PFSK-1 (cell line): Measurements from ENCODE around the gene CUTA.

Experiments used
- FOXP2 ChIP-seq: optimal IDR thresholded peaks from 2 replicates; pipeline ENCODE3; 2011; ENCODE audit warnings: borderline replicate concordance, control low read depth, inconsistent platforms; ENCODE audit not compliant: insufficient read depth; ENCODE audit errors: extremely low read length, extremely low read depth
- POLR2AphosphoS5 ChIP-seq: IDR thresholded peaks from 2 replicates; pipeline ENCODE4 v1.6.1; 2012; ENCODE audit warnings: low read depth, mild to moderate bottlenecking, control low read depth, low read length, moderate library complexity
- SIN3A ChIP-seq: IDR thresholded peaks from 2 replicates; pipeline ENCODE4 v1.6.1; 2012; ENCODE audit warnings: mild to moderate bottlenecking, low read length, moderate library complexity, borderline replicate concordance; ENCODE audit not compliant: insufficient read depth
- TAF1 ChIP-seq: IDR thresholded peaks from 2 replicates; pipeline ENCODE4 v1.6.1; 2012; ENCODE audit warnings: low read length, control low read depth, borderline replicate concordance; ENCODE audit not compliant: insufficient read depth
- TF ChIP-seq, protein P1 (sequence below), 2 experiments: IDR thresholded peaks; 2 replicates each; pipeline versions ENCODE4 v1.6.1 to v1.8.0; 2011 to 2012; ENCODE audit warnings: low read depth in 2 of 2, low read length in 2 of 2, control low read depth in 1 of 2, inconsistent platforms in 1 of 2, mild to moderate bottlenecking in 1 of 2, moderate library complexity in 1 of 2; ENCODE audit not compliant: insufficient read depth in 1 of 2

CUTA gene

GRCh38 chr6:33380272-33380981 lies 37.5 kb downstream of the CUTA start:
- TF ChIP-seq SIN3A (no peak), TAF1 (no peak)

GRCh38 chr6:33377171-33377570 lies 40.7 kb downstream of the CUTA start:
- TF ChIP-seq, protein P1, sequence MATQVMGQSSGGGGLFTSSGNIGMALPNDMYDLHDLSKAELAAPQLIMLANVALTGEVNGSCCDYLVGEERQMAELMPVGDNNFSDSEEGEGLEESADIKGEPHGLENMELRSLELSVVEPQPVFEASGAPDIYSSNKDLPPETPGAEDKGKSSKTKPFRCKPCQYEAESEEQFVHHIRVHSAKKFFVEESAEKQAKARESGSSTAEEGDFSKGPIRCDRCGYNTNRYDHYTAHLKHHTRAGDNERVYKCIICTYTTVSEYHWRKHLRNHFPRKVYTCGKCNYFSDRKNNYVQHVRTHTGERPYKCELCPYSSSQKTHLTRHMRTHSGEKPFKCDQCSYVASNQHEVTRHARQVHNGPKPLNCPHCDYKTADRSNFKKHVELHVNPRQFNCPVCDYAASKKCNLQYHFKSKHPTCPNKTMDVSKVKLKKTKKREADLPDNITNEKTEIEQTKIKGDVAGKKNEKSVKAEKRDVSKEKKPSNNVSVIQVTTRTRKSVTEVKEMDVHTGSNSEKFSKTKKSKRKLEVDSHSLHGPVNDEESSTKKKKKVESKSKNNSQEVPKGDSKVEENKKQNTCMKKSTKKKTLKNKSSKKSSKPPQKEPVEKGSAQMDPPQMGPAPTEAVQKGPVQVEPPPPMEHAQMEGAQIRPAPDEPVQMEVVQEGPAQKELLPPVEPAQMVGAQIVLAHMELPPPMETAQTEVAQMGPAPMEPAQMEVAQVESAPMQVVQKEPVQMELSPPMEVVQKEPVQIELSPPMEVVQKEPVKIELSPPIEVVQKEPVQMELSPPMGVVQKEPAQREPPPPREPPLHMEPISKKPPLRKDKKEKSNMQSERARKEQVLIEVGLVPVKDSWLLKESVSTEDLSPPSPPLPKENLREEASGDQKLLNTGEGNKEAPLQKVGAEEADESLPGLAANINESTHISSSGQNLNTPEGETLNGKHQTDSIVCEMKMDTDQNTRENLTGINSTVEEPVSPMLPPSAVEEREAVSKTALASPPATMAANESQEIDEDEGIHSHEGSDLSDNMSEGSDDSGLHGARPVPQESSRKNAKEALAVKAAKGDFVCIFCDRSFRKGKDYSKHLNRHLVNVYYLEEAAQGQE (IDR thresholded peaks at IDR 0.05; ENCODE audit: insufficient read depth in 1 of 2, low read depth in 2 of 2, low read length in 2 of 2): no peak
- TF ChIP-seq FOXP2 (no peak), POLR2AphosphoS5 (no peak), TAF1 (no peak), SIN3A (no peak)

GRCh38 chr6:33375143-33375671 lies 42.7 kb downstream of the CUTA start:
- TF ChIP-seq, protein P1 (IDR thresholded peaks at IDR 0.05; ENCODE audit: insufficient read depth in 1 of 2, low read depth in 2 of 2, low read length in 2 of 2): no peak
- no peak for TF ChIP-seq TAF1
- TF ChIP-seq POLR2AphosphoS5: no peak
- no peak for TF ChIP-seq FOXP2
- no peak for TF ChIP-seq SIN3A

DNA sequence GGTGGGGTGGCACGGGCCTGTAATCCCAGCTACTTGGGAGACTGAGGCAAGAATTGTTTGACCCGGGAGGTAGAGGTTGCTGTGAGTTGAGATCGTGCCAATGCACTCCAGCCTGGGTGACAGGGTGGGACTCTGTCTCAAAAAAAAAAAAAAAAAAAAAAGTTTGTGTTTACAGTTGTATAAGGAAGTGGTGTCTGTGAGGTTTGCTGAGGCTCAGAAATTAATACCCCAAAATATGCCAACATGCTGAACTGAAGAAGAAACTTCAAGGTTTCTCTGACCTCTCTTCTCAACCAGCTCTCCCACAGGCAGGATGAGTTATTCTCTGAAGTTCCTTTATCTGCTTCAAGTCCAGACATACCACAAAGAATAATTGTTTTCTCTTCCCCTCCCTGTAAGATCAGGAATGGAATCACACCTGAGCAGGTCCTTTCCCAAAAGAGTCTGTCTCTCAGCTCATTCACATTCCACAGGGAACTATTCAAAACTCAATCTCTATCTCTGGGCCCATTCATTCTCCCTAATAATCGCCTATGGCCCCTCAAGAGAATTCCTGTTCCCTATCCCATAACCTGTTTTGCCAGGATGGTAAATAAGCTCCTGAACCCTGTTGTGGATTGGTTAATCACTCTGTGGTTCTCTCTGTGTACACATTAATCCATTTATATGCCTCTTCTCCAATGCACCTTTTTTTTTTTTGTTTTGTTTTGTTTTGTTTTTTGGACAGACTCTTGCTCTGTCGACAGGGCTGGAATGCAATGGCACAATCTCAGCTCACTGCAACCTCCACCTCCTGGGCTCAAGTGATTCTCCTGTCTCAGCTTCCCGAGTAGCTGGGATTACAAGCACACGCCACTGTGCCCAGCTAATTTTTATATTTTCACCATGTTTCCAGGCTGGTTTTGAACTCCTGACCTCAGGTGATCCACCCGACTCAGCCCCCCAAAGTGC lies 43.7 kb downstream of the CUTA start:
- TF ChIP-seq TAF1 (no peak), SIN3A (no peak), FOXP2 (no peak), POLR2AphosphoS5 (no peak)
- TF ChIP-seq, protein P1 (IDR thresholded peaks at IDR 0.05; ENCODE audit: insufficient read depth in 1 of 2, low read depth in 2 of 2, low read length in 2 of 2): no peak

- no peak for TF ChIP-seq FOXP2
- no peak for TF ChIP-seq TAF1
- TF ChIP-seq, protein P1 (IDR thresholded peaks at IDR 0.05; ENCODE audit: insufficient read depth in 1 of 2, low read depth in 2 of 2, low read length in 2 of 2): no peak
- no peak for TF ChIP-seq POLR2AphosphoS5
- no peak for TF ChIP-seq SIN3A
Observed at GRCh38 chr6:33372526-33373123, 45.3 kb downstream of the CUTA start.
